RWPE2 (cell line): ENCODE measurements around the gene HLA-DOB.
"Not testable (repeated sequence)": the region's sequence is repeated elsewhere in the genome, so short reads cannot be mapped to it uniquely, and the experiment has no call there.

Experiments
- ATAC-seq: fragments of 200-7000 bp; cut with Tn5 transposase; 3 replicates; pipeline ENCODE4 v1.9.1; 2021; ENCODE audit warnings: low read depth
- DNase-seq: peaks from one replicate; pipeline ENCODE4 v3.0.0-alpha.2; 2020; ENCODE audit warnings: low spot score
- H3K27ac ChIP-seq: fragments of 450-650 bp; 2 replicates; pipeline ENCODE4 v1.5.1; 2017; ENCODE audit warnings: mild to moderate bottlenecking; ENCODE audit not compliant: poor library complexity, severe bottlenecking
- H3K27me3 ChIP-seq: fragments of 250-450 bp; sonication (Bioruptor Pico); 2 replicates; pipeline ENCODE4 v1.5.1; 2021; ENCODE audit warnings: mild to moderate bottlenecking, moderate library complexity; ENCODE audit not compliant: insufficient read depth, poor library complexity, severe bottlenecking
- H3K36me3 ChIP-seq: fragments of 250-450 bp; sonication (Bioruptor Pico); 2 replicates; pipeline ENCODE4 v1.5.1; 2020; ENCODE audit warnings: low read depth, mild to moderate bottlenecking, moderate library complexity
- H3K4me1 ChIP-seq: fragments of 250-450 bp; sonication (Bioruptor Pico); 2 replicates; pipeline ENCODE4 v1.5.1; 2021; ENCODE audit warnings: mild to moderate bottlenecking, moderate library complexity; ENCODE audit not compliant: insufficient read depth, poor library complexity, severe bottlenecking
- H3K4me3 ChIP-seq: fragments of 250-450 bp; sonication (Bioruptor Pico); 2 replicates; pipeline ENCODE4 v1.5.1; 2021; ENCODE audit warnings: mild to moderate bottlenecking, moderate library complexity; ENCODE audit not compliant: severe bottlenecking
- H3K9me3 ChIP-seq: fragments of 250-450 bp; sonication (Bioruptor Pico); 2 replicates; pipeline ENCODE4 v1.5.1; 2021; ENCODE audit warnings: mild to moderate bottlenecking, moderate library complexity; ENCODE audit not compliant: severe bottlenecking
- TF ChIP-seq, protein P1 (sequence below): fragments of 450-650 bp; IDR thresholded peaks from one replicate; pipeline ENCODE4 v1.5.1; 2017; ENCODE audit warnings: mild to moderate bottlenecking, moderate library complexity; ENCODE audit not compliant: poor library complexity, severe bottlenecking

HLA-DOB gene

DNA sequence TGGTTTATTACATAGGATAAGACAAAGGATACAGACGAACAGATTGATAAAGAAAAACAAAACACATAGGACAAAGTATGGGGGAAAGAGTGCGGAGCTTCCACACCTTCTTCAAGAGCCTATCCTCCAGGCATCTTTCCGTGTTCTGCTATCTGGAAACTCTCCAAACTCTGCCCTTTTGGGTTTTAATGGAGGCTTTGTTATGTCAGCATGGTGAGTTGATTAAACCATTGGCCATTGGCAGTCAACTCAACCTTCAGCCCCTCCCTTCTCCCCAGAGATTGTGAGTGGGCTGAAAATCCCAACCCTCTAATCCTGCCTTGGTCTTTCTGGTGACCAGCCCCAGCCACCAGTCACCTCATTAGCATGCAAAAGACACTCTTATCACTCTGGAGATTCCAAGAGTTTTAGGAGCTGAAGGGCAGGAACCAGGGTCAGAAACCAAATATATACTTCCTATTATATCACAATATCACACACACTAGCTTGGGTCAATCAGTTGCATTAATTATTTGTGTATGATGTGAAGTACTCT, 23.8 kb downstream of the HLA-DOB start:
- no peak for ATAC-seq
- H3K27me3 ChIP-seq: peaks cover 48% of the 10 kb centered on the region
- no peaks in the 10 kb centered on the region for H3K4me1 ChIP-seq
- no peaks in the 10 kb centered on the region for H3K36me3 ChIP-seq
- H3K27ac ChIP-seq: no peak overlapping the region
- DNase-seq: no peak
- no peak overlapping the region for H3K4me3 ChIP-seq
- no peaks in the 10 kb centered on the region for H3K9me3 ChIP-seq
- TF ChIP-seq, protein P1, sequence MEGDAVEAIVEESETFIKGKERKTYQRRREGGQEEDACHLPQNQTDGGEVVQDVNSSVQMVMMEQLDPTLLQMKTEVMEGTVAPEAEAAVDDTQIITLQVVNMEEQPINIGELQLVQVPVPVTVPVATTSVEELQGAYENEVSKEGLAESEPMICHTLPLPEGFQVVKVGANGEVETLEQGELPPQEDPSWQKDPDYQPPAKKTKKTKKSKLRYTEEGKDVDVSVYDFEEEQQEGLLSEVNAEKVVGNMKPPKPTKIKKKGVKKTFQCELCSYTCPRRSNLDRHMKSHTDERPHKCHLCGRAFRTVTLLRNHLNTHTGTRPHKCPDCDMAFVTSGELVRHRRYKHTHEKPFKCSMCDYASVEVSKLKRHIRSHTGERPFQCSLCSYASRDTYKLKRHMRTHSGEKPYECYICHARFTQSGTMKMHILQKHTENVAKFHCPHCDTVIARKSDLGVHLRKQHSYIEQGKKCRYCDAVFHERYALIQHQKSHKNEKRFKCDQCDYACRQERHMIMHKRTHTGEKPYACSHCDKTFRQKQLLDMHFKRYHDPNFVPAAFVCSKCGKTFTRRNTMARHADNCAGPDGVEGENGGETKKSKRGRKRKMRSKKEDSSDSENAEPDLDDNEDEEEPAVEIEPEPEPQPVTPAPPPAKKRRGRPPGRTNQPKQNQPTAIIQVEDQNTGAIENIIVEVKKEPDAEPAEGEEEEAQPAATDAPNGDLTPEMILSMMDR: no peak

DNA sequence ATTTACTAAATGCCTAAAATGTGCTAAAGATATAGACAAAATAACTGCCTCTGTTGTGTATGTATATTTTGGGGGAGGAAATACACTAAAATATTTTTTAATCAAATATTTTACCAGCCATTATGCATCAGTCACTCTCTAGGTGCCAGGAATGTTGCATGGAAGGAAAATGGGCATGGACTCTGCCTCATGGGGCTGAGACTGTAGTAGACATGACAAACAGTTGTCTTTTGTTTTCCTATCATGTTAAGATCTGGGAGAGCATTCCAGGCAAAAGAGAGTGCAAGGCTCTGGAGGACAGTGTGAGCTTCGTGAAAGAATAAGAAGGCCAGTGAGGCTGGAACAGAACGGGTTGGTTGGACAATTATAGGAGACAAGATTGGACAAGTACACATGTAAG, 26.5 kb downstream of the HLA-DOB start:
- H3K4me3 ChIP-seq: no peak overlapping the region
- DNase-seq (no peak), ATAC-seq (peak; percentile 82)
- TF ChIP-seq, protein P1: no peak
- H3K9me3 ChIP-seq: no peaks in the 10 kb centered on the region
- no peaks in the 10 kb centered on the region for H3K4me1 ChIP-seq
- H3K27ac ChIP-seq: no peak overlapping the region
- H3K27me3 ChIP-seq: peaks cover 50% of the 10 kb centered on the region
- H3K36me3 ChIP-seq: no peaks in the 10 kb centered on the region

DNA sequence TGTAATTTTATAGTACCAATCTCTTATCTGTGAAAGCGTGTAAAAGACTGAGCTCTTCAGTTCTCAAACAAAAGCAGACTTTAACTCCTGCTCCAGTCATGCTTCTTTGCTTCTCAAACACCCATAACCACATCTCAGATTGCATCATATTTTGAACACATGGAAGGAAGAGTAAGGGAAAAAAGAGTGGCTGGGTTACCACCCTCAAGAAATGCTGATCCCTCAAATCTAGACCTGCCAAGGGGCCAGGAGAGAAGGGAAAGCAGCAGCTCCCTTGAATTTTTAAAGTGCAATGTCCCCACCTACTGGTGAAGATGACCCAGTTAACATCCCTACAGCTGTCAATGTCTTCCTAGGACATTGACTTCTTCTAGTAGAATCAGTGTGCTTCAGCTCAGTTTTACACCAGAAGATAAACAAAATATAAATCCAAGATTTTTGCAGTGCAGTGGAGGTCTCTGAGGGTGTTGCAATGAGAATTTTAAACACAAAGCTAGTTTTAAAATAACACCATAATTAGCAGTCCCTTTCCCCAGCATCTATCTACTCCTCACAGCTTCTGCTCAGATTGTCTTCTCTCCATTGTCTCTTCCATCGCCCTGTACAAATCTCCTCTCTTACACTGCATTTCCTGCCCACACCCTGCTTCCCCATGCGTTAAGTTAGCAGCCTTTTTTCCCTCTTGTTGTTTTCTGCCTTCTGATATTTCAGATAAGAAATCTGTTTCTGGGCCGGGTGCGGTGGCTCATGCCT, 30.8 kb downstream of the HLA-DOB start:
- H3K27ac ChIP-seq: no peak overlapping the region
- TF ChIP-seq, protein P1: peak; percentile 65
- no peaks in the 10 kb centered on the region for H3K9me3 ChIP-seq
- DNase-seq: no peak
- ATAC-seq: peak; percentile 87
- peaks cover 28% of the 10 kb centered on the region for H3K27me3 ChIP-seq
- no peaks in the 10 kb centered on the region for H3K4me1 ChIP-seq
- H3K4me3 ChIP-seq: no peak overlapping the region
- H3K36me3 ChIP-seq: no peaks in the 10 kb centered on the region

DNA sequence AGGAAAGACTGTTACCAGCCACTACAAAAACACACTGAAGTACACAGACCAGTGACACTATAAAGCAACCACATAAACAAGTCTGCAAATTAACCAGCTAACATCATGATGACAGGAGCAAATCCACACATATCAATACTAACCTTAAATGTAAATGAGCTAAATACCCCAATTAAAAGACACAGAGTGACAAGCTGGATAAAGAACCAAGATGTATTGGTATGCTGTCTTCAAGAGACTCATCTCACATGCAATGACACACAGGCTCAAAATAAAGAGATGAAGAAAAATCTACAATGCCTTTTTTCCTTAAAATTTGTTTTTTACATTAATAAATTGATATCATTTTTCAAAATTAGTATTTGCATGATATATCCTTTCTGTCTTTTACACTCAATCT, 33.9 kb downstream of the HLA-DOB start:
- DNase-seq, ATAC-seq, H3K36me3 ChIP-seq, H3K4me3 ChIP-seq, H3K9me3 ChIP-seq, H3K27ac ChIP-seq, H3K4me1 ChIP-seq: not testable (repeated sequence)
- H3K27me3 ChIP-seq: peaks cover 20% of the 10 kb centered on the region

DNA sequence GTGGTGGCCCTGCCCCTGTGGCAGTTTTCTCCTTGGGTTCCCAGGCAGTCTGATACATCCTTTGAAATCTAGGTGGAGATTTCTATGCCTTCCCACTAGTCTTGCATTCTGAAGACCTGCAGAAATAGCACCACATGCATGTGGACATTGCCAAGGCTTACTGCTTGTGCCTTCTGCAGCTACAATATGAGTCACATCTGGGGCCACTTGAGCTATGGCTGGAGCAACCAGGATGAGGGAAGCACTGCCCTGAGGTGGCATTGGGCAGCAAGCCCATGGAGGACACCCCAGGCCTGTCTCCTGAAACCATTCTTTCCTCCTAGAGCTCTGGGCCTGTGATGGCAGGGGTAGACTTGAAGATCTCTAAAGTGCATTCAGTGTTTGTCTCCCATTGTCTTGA, 37.8 kb downstream of the HLA-DOB start:
- DNase-seq (no peak), ATAC-seq (no peak)
- no peaks in the 10 kb centered on the region for H3K9me3 ChIP-seq
- H3K27me3 ChIP-seq: peaks cover 14% of the 10 kb centered on the region
- H3K4me1 ChIP-seq: no peaks in the 10 kb centered on the region
- H3K4me3 ChIP-seq: no peak overlapping the region
- no peak overlapping the region for H3K27ac ChIP-seq
- no peaks in the 10 kb centered on the region for H3K36me3 ChIP-seq
- TF ChIP-seq, protein P1: no peak
